WERI-Rb-1 (cell line): ENCODE results near the gene EEFSEC.

Experiments used
- DNase-seq: peaks from one replicate; pipeline ENCODE4 v3.0.0-alpha.2; 2020
- H3K27ac ChIP-seq: fragments of 250-450 bp; sonication (Bioruptor Pico); 2 replicates; pipeline ENCODE4 v1.5.1; 2020; ENCODE audit warnings: mild to moderate bottlenecking, moderate library complexity
- H3K27me3 ChIP-seq: fragments of 250-450 bp; sonication (Bioruptor Pico); 2 replicates; pipeline ENCODE4 v1.5.1; 2021; ENCODE audit warnings: mild to moderate bottlenecking, low read depth, moderate library complexity; ENCODE audit not compliant: insufficient read depth, severe bottlenecking
- H3K36me3 ChIP-seq: fragments of 250-450 bp; sonication (Bioruptor Pico); 2 replicates; pipeline ENCODE4 v1.5.1; 2020; ENCODE audit warnings: mild to moderate bottlenecking, moderate library complexity
- H3K4me3 ChIP-seq: 2 replicates; pipeline ENCODE4 v1.5.1; 2011; ENCODE audit warnings: low read depth, mild to moderate bottlenecking, control low read depth, low read length
- H3K9me3 ChIP-seq: fragments of 250-450 bp; sonication (Bioruptor Pico); 2 replicates; pipeline ENCODE4 v1.5.1; 2021; ENCODE audit warnings: mild to moderate bottlenecking, moderate library complexity; ENCODE audit not compliant: severe bottlenecking
- TF ChIP-seq, protein P1 (sequence below): IDR thresholded peaks from 2 replicates; pipeline ENCODE4 v1.5.1; 2011; ENCODE audit warnings: low read depth, mild to moderate bottlenecking, control low read depth, inconsistent platforms, low read length

EEFSEC gene

DNA sequence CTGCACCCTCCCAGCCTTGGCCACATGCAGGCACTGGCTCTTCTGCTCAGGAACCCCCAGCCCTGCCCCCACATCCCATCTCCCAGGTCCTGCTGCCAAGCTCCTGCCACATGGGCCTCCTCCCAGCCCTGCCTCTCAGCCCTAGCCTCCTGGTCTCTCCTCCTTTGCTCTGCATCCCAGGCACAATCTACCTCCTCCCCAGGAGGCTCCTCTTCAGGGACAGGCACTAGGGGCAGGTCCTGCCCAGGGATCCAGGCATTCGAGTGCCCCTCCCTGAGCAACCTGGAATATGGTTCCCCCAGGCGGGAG is 301.0 kb downstream of the EEFSEC start:
- Histone ChIP-seq H3K36me3 (no peaks in the 10 kb centered on the region), H3K4me3 (no peak overlapping the region), H3K27ac (no peak overlapping the region), H3K27me3 (no peaks in the 10 kb centered on the region), H3K9me3 (no peaks in the 10 kb centered on the region)
- no peak for DNase-seq
- TF ChIP-seq, protein P1, sequence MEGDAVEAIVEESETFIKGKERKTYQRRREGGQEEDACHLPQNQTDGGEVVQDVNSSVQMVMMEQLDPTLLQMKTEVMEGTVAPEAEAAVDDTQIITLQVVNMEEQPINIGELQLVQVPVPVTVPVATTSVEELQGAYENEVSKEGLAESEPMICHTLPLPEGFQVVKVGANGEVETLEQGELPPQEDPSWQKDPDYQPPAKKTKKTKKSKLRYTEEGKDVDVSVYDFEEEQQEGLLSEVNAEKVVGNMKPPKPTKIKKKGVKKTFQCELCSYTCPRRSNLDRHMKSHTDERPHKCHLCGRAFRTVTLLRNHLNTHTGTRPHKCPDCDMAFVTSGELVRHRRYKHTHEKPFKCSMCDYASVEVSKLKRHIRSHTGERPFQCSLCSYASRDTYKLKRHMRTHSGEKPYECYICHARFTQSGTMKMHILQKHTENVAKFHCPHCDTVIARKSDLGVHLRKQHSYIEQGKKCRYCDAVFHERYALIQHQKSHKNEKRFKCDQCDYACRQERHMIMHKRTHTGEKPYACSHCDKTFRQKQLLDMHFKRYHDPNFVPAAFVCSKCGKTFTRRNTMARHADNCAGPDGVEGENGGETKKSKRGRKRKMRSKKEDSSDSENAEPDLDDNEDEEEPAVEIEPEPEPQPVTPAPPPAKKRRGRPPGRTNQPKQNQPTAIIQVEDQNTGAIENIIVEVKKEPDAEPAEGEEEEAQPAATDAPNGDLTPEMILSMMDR: no peak

DNA sequence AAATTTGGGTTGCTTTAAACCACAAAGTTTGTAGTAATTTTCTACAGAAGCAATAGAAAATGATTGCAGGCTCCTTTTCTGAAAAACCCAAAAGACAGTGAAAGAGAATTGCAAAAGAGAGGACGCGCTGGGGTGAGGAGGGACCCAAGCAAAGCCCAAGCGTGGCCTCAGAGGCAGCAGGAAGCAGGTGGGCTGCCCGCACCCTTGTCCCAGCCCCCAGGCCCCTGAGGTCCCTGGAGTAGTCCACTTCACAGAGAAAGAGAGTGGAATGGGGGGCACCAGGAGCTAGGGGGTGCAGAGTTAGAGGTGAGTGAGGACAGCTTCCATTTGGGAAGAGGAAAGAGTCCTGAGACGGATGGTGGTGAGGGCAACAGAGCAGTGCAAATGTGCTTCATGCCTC is 301.8 kb downstream of the EEFSEC start:
- TF ChIP-seq, protein P1: no peak
- no peak for DNase-seq
- no peak overlapping the region for H3K4me3 ChIP-seq
- H3K9me3 ChIP-seq: no peaks in the 10 kb centered on the region
- no peaks in the 10 kb centered on the region for H3K36me3 ChIP-seq
- no peaks in the 10 kb centered on the region for H3K27me3 ChIP-seq
- H3K27ac ChIP-seq: no peak overlapping the region

DNA sequence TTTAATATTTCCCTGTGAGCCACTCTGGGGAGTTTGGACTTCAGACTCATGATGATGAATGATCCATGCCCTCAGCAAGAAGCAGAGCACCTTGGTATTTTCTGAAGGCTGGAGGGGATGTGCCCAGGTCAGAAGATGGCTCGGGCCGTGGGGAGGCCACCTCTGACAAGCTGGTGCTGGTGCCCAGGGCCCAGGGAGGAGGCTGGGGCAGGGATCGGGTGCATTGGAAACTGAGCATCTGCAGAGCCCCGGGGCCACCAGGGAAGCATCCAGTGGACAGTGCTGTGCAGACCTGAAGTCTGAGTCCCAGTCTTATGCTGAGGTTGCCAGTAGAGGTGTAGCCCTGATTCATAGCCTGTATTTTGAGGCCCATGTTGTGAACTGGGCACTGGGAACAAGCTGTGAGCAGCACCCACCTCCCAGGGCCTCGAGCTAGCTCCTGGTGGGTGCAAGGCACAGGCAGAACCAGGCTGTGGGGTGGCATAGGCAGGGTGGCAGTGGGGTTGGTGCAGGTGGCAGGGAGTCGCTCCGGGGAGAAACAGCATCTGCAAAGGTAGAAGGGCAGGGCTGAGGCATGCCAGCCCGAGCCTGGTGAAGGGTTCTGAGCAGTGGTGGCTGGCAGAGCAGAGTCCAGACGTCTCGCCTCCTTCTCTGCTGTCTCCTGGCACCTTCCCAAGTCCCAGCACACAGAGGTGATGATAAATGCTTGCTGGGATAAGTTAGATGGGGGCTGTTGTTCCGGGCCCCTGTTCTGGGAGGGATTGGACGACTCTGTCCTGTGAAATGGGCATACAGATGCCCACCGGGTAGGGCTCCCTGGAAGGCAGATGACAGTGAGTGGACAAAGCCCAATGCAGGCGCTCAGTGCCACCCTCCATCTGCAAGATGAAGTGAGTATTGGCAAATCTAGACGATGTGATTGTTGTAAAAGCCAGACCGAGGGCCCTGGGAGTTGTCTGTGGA is 302.8 kb downstream of the EEFSEC start:
- H3K36me3 ChIP-seq: no peaks in the 10 kb centered on the region
- no peak overlapping the region for H3K27ac ChIP-seq
- no peaks in the 10 kb centered on the region for H3K27me3 ChIP-seq
- no peak overlapping the region for H3K4me3 ChIP-seq
- TF ChIP-seq, protein P1: no peak
- no peak for DNase-seq
- no peaks in the 10 kb centered on the region for H3K9me3 ChIP-seq

DNA sequence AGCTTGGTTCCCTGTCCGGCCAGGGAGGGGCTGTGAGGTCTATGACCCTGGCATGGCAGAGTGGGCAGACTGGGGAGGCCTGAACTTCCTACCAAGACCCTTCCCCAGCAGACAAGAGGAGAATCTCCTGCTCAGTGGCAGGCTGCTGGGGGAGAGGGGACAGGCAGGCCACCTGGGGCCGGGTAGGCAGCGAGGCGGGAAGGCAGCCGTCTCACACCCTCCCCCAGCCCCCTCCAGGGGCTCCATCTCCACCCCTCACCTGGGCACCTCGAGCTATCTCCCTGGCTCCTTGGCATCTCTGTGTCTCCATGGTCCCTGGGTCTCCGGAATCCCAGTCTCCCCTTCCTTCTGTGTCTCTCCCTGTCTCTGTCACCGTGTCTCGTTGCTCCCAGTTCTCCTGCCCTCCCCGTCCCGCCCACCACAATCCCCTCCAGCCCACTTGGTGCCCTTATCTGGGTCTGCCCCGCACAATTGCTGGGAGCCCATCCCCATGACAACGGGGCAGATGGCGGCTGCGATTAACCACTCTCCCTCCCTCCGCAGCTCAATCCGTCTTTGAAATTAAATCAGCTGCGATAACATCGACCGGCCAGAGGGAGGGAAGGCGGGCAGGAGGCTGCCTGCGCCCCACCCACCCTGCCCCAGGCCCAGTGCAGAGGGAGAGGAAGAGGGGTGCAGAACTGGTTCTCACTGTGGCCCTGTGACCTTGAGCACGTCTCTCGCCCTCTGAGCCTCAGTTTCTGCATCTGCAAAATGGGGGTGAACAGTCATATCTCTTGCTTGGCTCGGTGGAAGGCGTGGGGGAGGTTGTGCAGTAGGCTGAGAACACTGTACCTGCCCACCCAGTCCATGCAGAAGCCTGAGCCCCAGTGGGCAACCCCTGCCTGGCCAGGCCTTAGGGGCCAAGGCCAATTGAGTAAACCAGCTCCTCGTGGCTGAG is 303.8 kb downstream of the EEFSEC start:
- no peaks in the 10 kb centered on the region for H3K9me3 ChIP-seq
- no peaks in the 10 kb centered on the region for H3K27me3 ChIP-seq
- no peaks in the 10 kb centered on the region for H3K36me3 ChIP-seq
- no peak overlapping the region for H3K4me3 ChIP-seq
- peak; percentile 80 for DNase-seq
- TF ChIP-seq, protein P1: no peak
- H3K27ac ChIP-seq: no peak overlapping the region

DNA sequence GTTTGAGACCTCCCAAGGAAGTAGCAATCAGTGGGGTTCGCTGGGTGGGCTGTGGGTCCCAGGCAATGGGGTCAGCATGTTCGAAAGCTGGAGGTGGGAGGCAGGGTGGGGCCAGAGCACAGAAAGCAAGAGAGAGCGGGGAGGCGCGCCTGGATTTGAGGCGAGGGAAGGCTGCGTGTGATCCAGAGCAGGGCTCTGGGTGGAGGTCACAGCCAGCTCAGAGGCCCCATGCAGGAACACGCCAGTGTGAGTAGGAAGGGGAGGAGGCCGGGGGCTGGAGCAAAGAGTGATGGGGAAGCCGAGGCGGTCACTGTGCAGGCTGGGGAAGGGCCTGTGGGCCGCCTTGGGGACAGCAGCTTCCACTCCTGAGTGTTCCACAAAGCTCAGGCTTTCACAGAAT is 304.7 kb downstream of the EEFSEC start:
- Histone ChIP-seq H3K36me3 (no peaks in the 10 kb centered on the region), H3K4me3 (no peak overlapping the region), H3K27me3 (no peaks in the 10 kb centered on the region), H3K27ac (no peak overlapping the region), H3K9me3 (no peaks in the 10 kb centered on the region)
- no peak for DNase-seq
- TF ChIP-seq, protein P1: no peak
